OCI-LY1 (cell line): Measurements from ENCODE around the gene KRTAP19-3.

ENCODE experiments used
- EZH2 ChIP-seq: fragments of 200-600 bp; sonication (generic), shearing (Covaris generic); IDR thresholded peaks from 2 replicates; pipeline ENCODE4 v1.8.0; 2017; ENCODE audit warnings: borderline replicate concordance, mixed run types, mild to moderate bottlenecking, antibody characterized with exemption, low read length, moderate library complexity, mixed read lengths
- TF ChIP-seq, protein P1 (sequence below): fragments of 200-600 bp; sonication (generic), shearing (Covaris generic); IDR thresholded peaks from 2 replicates; pipeline ENCODE4 v1.5.1; 2017; ENCODE audit warnings: mild to moderate bottlenecking, antibody characterized with exemption, low read length, moderate library complexity, mixed read lengths

DNA sequence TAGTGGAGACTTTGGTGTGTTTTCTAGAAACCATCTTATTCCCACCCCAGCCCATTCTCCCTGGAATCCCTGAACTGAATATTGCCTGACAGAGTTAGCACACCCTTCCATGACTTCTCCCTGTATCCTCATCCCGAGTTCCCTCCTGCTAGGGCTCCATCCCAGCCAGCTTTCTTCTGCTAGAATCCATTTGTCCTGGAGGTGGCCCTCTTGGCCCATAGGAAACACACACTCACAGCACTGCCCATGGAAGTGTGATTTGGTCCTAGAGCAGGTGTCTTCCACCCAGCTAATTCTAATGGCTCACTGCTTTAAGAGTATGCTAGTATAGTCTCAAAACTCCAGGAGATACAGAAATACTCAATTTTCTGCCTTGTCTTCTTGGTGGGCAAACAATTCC is 47.6 kb downstream of the KRTAP19-3 start:
- TF ChIP-seq, protein P1, sequence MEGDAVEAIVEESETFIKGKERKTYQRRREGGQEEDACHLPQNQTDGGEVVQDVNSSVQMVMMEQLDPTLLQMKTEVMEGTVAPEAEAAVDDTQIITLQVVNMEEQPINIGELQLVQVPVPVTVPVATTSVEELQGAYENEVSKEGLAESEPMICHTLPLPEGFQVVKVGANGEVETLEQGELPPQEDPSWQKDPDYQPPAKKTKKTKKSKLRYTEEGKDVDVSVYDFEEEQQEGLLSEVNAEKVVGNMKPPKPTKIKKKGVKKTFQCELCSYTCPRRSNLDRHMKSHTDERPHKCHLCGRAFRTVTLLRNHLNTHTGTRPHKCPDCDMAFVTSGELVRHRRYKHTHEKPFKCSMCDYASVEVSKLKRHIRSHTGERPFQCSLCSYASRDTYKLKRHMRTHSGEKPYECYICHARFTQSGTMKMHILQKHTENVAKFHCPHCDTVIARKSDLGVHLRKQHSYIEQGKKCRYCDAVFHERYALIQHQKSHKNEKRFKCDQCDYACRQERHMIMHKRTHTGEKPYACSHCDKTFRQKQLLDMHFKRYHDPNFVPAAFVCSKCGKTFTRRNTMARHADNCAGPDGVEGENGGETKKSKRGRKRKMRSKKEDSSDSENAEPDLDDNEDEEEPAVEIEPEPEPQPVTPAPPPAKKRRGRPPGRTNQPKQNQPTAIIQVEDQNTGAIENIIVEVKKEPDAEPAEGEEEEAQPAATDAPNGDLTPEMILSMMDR = no peak
- no peak for TF ChIP-seq EZH2
